ENCODE measurements around the gene NDUFB2.

The NDUFB2 gene

GRCh38 chr7:140696680-140697446, at the start of gene NDUFB2:
TSS of gene NDUFB2 (plus strand) at chr7:140696708. CDS start at chr7:140696745, 37 bp downstream.
- peak; percentile 10 for DNase-seq (ENCODE audit: low read depth, low spot score)
- Histone ChIP-seq H3K9me3 (ENCODE audit: low read depth, low read length) (no peaks in the 10 kb centered on the region), H3K36me3 (ENCODE audit: insufficient read depth, low read length) (no peaks in the 10 kb centered on the region; the same call in 1 of the 2 replicates), H3K9ac (ENCODE audit: insufficient read length) (peak within 1 kb of the TSS; percentile 76), H3K27ac (peak within 1 kb of the TSS; percentile 68; the same call in 1 of the 2 replicates), H3K4me3 (peak within 1 kb of the TSS; percentile 94)
- no peak for TF ChIP-seq FOXP2 (optimal IDR thresholded peaks at IDR 0.05; ENCODE audit: control extremely low read depth, extremely low read length, insufficient read depth)
- peak; percentile 93 for TF ChIP-seq POLR2AphosphoS5 (IDR thresholded peaks at IDR 0.05; ENCODE audit: borderline replicate concordance, low read depth, low read length)
- no peak for TF ChIP-seq EZH2 (IDR thresholded peaks at IDR 0.05)

- H3K4me3 ChIP-seq = no peak overlapping the region
- H3K36me3 ChIP-seq (ENCODE audit: insufficient read depth, low read length) = no peaks in the 10 kb centered on the region
- no peak overlapping the region for H3K27ac ChIP-seq
- H3K9ac ChIP-seq (ENCODE audit: insufficient read length) = no peak overlapping the region
- DNase-seq (ENCODE audit: low read depth, low spot score) = no peak
- H3K9me3 ChIP-seq (ENCODE audit: low read depth, low read length) = no peaks in the 10 kb centered on the region
- TF ChIP-seq EZH2 (IDR thresholded peaks at IDR 0.05) (no peak), POLR2AphosphoS5 (IDR thresholded peaks at IDR 0.05; ENCODE audit: borderline replicate concordance, low read depth, low read length) (no peak), FOXP2 (optimal IDR thresholded peaks at IDR 0.05; ENCODE audit: control extremely low read depth, extremely low read length, insufficient read depth) (no peak)
Observed at GRCh38 chr7:140646931-140647647, 49.4 kb upstream of the NDUFB2 start.

- Histone ChIP-seq H3K9me3 (ENCODE audit: low read depth, low read length) (no peaks in the 10 kb centered on the region), H3K36me3 (ENCODE audit: insufficient read depth, low read length) (no peaks in the 10 kb centered on the region), H3K9ac (ENCODE audit: insufficient read length) (no peak overlapping the region), H3K4me3 (no peak overlapping the region), H3K27ac (no peak overlapping the region)
- DNase-seq (ENCODE audit: low read depth, low spot score) = no peak
- TF ChIP-seq FOXP2 (optimal IDR thresholded peaks at IDR 0.05; ENCODE audit: control extremely low read depth, extremely low read length, insufficient read depth) (no peak), EZH2 (IDR thresholded peaks at IDR 0.05) (no peak), POLR2AphosphoS5 (IDR thresholded peaks at IDR 0.05; ENCODE audit: borderline replicate concordance, low read depth, low read length) (no peak)
Observed at GRCh38 chr7:140649556-140650205, 46.8 kb upstream of the NDUFB2 start.

GRCh38 chr7:140650367-140650766, 46.1 kb upstream of the NDUFB2 start:
- no peak for DNase-seq (ENCODE audit: low read depth, low spot score)

GRCh38 chr7:140653319-140654108, 43.0 kb upstream of the NDUFB2 start:
- Histone ChIP-seq H3K36me3 (ENCODE audit: insufficient read depth, low read length) (no peaks in the 10 kb centered on the region), H3K27ac (no peak overlapping the region), H3K4me3 (no peak overlapping the region), H3K9ac (ENCODE audit: insufficient read length) (no peak overlapping the region), H3K9me3 (ENCODE audit: low read depth, low read length) (no peaks in the 10 kb centered on the region)
- TF ChIP-seq EZH2 (IDR thresholded peaks at IDR 0.05) (no peak), POLR2AphosphoS5 (IDR thresholded peaks at IDR 0.05; ENCODE audit: borderline replicate concordance, low read depth, low read length) (no peak), FOXP2 (optimal IDR thresholded peaks at IDR 0.05; ENCODE audit: control extremely low read depth, extremely low read length, insufficient read depth) (no peak)
- peak; percentile 52 for DNase-seq (ENCODE audit: low read depth, low spot score)

More at GRCh38 chr7:140650367-140650766, 46.1 kb upstream of the NDUFB2 start:
- Histone ChIP-seq H3K36me3 (ENCODE audit: insufficient read depth, low read length) (no peaks in the 10 kb centered on the region), H3K9ac (ENCODE audit: insufficient read length) (no peak overlapping the region), H3K4me3 (no peak overlapping the region), H3K27ac (no peak overlapping the region), H3K9me3 (ENCODE audit: low read depth, low read length) (no peaks in the 10 kb centered on the region)
- TF ChIP-seq EZH2 (IDR thresholded peaks at IDR 0.05) (no peak), POLR2AphosphoS5 (IDR thresholded peaks at IDR 0.05; ENCODE audit: borderline replicate concordance, low read depth, low read length) (no peak), FOXP2 (optimal IDR thresholded peaks at IDR 0.05; ENCODE audit: control extremely low read depth, extremely low read length, insufficient read depth) (no peak)

GRCh38 chr7:140654109-140654387, 42.5 kb upstream of the NDUFB2 start:
- TF ChIP-seq EZH2 (IDR thresholded peaks at IDR 0.05) (no peak), FOXP2 (optimal IDR thresholded peaks at IDR 0.05; ENCODE audit: control extremely low read depth, extremely low read length, insufficient read depth) (no peak), POLR2AphosphoS5 (IDR thresholded peaks at IDR 0.05; ENCODE audit: borderline replicate concordance, low read depth, low read length) (no peak)
- no peak for DNase-seq (ENCODE audit: low read depth, low spot score)
- no peak overlapping the region for H3K27ac ChIP-seq
- no peaks in the 10 kb centered on the region for H3K36me3 ChIP-seq (ENCODE audit: insufficient read depth, low read length)
- H3K4me3 ChIP-seq = no peak overlapping the region
- H3K9me3 ChIP-seq (ENCODE audit: low read depth, low read length) = no peaks in the 10 kb centered on the region
- H3K9ac ChIP-seq (ENCODE audit: insufficient read length) = no peak overlapping the region

GRCh38 chr7:140654661-140655060, 41.8 kb upstream of the NDUFB2 start:
- TF ChIP-seq EZH2 (IDR thresholded peaks at IDR 0.05) (no peak), POLR2AphosphoS5 (IDR thresholded peaks at IDR 0.05; ENCODE audit: borderline replicate concordance, low read depth, low read length) (no peak), FOXP2 (optimal IDR thresholded peaks at IDR 0.05; ENCODE audit: control extremely low read depth, extremely low read length, insufficient read depth) (no peak)
- Histone ChIP-seq H3K36me3 (ENCODE audit: insufficient read depth, low read length) (no peaks in the 10 kb centered on the region), H3K27ac (no peak overlapping the region), H3K4me3 (no peak overlapping the region), H3K9me3 (ENCODE audit: low read depth, low read length) (no peaks in the 10 kb centered on the region), H3K9ac (ENCODE audit: insufficient read length) (no peak overlapping the region)
- DNase-seq (ENCODE audit: low read depth, low spot score) = no peak

All from SK-N-MC (cell line).